ENCODE data around the gene NCK2.

The NCK2 gene

GRCh38 chr2:105782123-105782522, 37.4 kb downstream of the NCK2 start:
- no peak for DNase-seq (ENCODE audit: extremely low spot score)
- ChIA-PET POLR2A (no interaction called here), CTCF (no interaction called here)
- no peak for TF ChIP-seq L3MBTL2 (conservative IDR thresholded peaks at IDR 0.05)
- no peak for TF ChIP-seq BHLHE40 (IDR thresholded peaks at IDR 0.05; ENCODE audit: borderline replicate concordance)
- TF ChIP-seq ELF4 (IDR thresholded peaks at IDR 0.05) = no peak
- no peak for TF ChIP-seq CTBP1 (IDR thresholded peaks at IDR 0.05; ENCODE audit: borderline replicate concordance)
- no peak for TF ChIP-seq ZNF384 (IDR thresholded peaks at IDR 0.05)
- no peak for TF ChIP-seq TARDBP (IDR thresholded peaks at IDR 0.05)
- TF ChIP-seq SUZ12 (IDR thresholded peaks at IDR 0.05) = no peak
- TF ChIP-seq LEF1 (IDR thresholded peaks at IDR 0.05; ENCODE audit: borderline replicate concordance) = no peak
- TF ChIP-seq HDGF (IDR thresholded peaks at IDR 0.05; ENCODE audit: borderline replicate concordance) = no peak
- TF ChIP-seq FOXA1 (IDR thresholded peaks at IDR 0.05) = no peak
- TF ChIP-seq FOXM1 (IDR thresholded peaks at IDR 0.05; ENCODE audit: borderline replicate concordance) = no peak
- no peak for TF ChIP-seq NFRKB (IDR thresholded peaks at IDR 0.05)
- TF ChIP-seq ARNT (IDR thresholded peaks at IDR 0.05) = no peak
- no peak for TF ChIP-seq FOXK2 (IDR thresholded peaks at IDR 0.05)
- no peak for TF ChIP-seq SP1 (IDR thresholded peaks at IDR 0.05)
- TF ChIP-seq, protein P1, sequence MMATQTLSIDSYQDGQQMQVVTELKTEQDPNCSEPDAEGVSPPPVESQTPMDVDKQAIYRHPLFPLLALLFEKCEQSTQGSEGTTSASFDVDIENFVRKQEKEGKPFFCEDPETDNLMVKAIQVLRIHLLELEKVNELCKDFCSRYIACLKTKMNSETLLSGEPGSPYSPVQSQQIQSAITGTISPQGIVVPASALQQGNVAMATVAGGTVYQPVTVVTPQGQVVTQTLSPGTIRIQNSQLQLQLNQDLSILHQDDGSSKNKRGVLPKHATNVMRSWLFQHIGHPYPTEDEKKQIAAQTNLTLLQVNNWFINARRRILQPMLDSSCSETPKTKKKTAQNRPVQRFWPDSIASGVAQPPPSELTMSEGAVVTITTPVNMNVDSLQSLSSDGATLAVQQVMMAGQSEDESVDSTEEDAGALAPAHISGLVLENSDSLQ (IDR thresholded peaks at IDR 0.05) = no peak

DNA sequence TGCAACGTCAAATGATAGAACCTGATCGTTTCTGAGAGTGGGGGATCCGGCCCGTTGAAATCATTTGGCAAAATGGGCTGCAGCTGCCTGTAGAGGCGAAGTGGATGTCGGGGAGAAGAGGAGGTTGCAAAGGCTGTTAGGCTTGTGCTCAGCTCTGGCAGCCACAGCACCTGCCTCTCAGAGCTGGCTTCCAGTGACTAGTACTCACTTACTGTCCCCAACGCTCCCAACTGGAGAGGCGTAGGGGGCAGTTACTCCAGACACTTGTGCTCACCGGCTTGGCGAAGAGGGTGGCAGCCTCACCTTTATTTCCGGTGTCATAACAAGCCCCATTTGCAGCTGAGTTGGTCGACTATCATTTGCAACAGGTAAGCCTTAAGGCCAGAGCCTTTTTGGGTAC, 37.9 kb downstream of the NCK2 start:
- POLR2A ChIA-PET = no interaction called here
- CTCF ChIA-PET = interaction anchor here (0.6 kb wide), 1 partner anchor 206 kb away, joined by 3 read pairs; no protein-coding TSS in a partner anchor
- TF ChIP-seq FOXA1 (IDR thresholded peaks at IDR 0.05) (no peak), NFRKB (IDR thresholded peaks at IDR 0.05) (no peak), FOXM1 (IDR thresholded peaks at IDR 0.05; ENCODE audit: borderline replicate concordance) (no peak), SP1 (IDR thresholded peaks at IDR 0.05) (no peak), CTBP1 (IDR thresholded peaks at IDR 0.05; ENCODE audit: borderline replicate concordance) (no peak), SUZ12 (IDR thresholded peaks at IDR 0.05) (no peak), ZNF384 (IDR thresholded peaks at IDR 0.05) (no peak), ARNT (IDR thresholded peaks at IDR 0.05) (no peak), ELF4 (IDR thresholded peaks at IDR 0.05) (no peak)
- TF ChIP-seq, protein P1 (IDR thresholded peaks at IDR 0.05) = no peak
- no peak for DNase-seq (ENCODE audit: extremely low spot score)

DNA sequence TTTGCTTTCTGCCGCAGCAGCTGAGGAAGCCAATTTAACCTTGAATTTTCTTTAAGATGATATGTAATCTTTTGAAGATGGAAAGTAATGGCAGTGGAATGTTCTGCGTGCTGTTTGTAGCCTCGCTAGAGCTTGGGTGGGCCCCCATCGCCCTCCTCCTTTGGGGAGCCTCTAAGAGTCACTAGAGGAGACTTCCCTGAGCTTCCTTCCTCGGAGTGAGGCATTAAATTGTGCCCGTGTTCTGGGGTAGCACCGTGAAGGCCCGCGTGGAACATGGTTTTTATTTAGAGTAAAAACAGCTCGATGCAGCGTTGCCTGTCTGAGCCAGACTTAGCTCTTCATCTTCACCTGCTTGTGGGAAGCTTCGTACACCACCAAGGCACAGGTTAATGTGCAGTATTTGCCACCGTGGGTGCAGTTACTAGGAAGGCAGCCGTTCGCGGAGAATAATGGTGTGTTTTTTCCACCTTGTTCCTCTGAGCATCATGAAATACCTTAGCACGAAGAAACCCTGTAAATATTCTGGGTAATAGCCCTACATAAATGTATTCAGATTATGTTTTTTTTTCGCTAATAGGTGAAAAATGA, 38.5 kb downstream of the NCK2 start:
- CTCF ChIA-PET = interaction anchor here (0.6 to 0.7 kb wide), 2 partner anchors 207 to 668 kb away, joined by 3 to 4 read pairs; no protein-coding TSS in a partner anchor
- DNase-seq (ENCODE audit: extremely low spot score) = no peak
- POLR2A ChIA-PET = no interaction called here
- no peak for TF ChIP-seq BHLHE40 (IDR thresholded peaks at IDR 0.05; ENCODE audit: borderline replicate concordance)
- TF ChIP-seq ELF4 (IDR thresholded peaks at IDR 0.05) = no peak
- no peak for TF ChIP-seq ARNT (IDR thresholded peaks at IDR 0.05)
- no peak for TF ChIP-seq FOXA1 (IDR thresholded peaks at IDR 0.05)
- TF ChIP-seq L3MBTL2 (conservative IDR thresholded peaks at IDR 0.05) = no peak
- TF ChIP-seq, protein P1 (IDR thresholded peaks at IDR 0.05) = no peak
- TF ChIP-seq NFRKB (IDR thresholded peaks at IDR 0.05) = no peak
- no peak for TF ChIP-seq FOXK2 (IDR thresholded peaks at IDR 0.05)
- TF ChIP-seq HDGF (IDR thresholded peaks at IDR 0.05; ENCODE audit: borderline replicate concordance) = no peak
- TF ChIP-seq SP1 (IDR thresholded peaks at IDR 0.05) = no peak
- TF ChIP-seq CTBP1 (IDR thresholded peaks at IDR 0.05; ENCODE audit: borderline replicate concordance) = no peak
- TF ChIP-seq TARDBP (IDR thresholded peaks at IDR 0.05) = no peak
- no peak for TF ChIP-seq SUZ12 (IDR thresholded peaks at IDR 0.05)

DNA sequence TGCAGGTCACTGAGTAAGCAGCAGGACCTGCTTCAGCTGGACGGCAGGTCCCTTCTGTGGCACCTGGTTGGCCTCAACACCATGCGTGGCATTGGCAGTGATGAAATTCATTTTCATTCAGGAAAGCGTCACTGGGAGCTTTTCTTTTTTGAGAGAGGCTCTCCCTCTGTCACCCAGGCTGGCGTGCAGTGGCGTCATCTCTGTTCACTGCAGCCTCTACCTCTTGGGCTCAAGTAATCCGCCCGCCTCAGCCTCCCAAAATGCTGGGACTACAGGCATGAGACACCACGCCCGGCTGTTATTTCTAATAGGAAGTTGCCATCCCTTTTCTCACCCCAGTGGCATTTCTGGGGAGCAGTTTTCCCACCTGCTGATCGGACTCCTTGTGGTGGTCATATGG, 39.3 kb downstream of the NCK2 start:
- no peak for DNase-seq (ENCODE audit: extremely low spot score)
- CTCF ChIA-PET = no interaction called here
- TF ChIP-seq HDGF (IDR thresholded peaks at IDR 0.05; ENCODE audit: borderline replicate concordance) = no peak
- TF ChIP-seq SUZ12 (IDR thresholded peaks at IDR 0.05) = no peak
- no peak for TF ChIP-seq LEF1 (IDR thresholded peaks at IDR 0.05; ENCODE audit: borderline replicate concordance)
- TF ChIP-seq FOXM1 (IDR thresholded peaks at IDR 0.05; ENCODE audit: borderline replicate concordance) = no peak
- TF ChIP-seq FOXA1 (IDR thresholded peaks at IDR 0.05) = no peak
- TF ChIP-seq NFRKB (IDR thresholded peaks at IDR 0.05) = no peak
- TF ChIP-seq ZNF384 (IDR thresholded peaks at IDR 0.05) = no peak
- no peak for TF ChIP-seq FOXK2 (IDR thresholded peaks at IDR 0.05)
- TF ChIP-seq SP1 (IDR thresholded peaks at IDR 0.05) = no peak
- TF ChIP-seq ARNT (IDR thresholded peaks at IDR 0.05) = no peak
- TF ChIP-seq BHLHE40 (IDR thresholded peaks at IDR 0.05; ENCODE audit: borderline replicate concordance) = no peak
- no peak for TF ChIP-seq ELF4 (IDR thresholded peaks at IDR 0.05)
- no peak for TF ChIP-seq L3MBTL2 (conservative IDR thresholded peaks at IDR 0.05)
- no peak for TF ChIP-seq TARDBP (IDR thresholded peaks at IDR 0.05)
- TF ChIP-seq CTBP1 (IDR thresholded peaks at IDR 0.05; ENCODE audit: borderline replicate concordance) = no peak
- TF ChIP-seq, protein P1 (IDR thresholded peaks at IDR 0.05) = no peak
- POLR2A ChIA-PET = no interaction called here

DNA sequence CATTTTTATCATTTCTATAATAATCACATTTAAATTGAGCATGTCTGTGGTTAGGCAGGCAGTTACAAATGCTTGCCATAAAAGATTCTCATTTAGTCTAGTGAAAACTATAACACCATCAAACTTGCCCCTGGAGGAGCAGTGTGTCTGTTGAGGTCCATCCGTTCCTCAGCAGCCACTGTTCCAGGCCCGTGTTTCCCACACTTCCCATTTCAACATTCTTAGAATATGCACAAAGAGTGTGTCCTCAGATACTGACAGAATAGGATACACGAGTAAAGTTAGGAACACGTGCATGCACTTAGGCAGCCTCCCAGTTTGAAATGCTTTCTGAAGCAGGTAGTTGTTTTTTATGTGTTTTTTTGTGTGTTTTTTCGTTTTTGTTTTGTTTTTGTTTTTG, 39.9 kb downstream of the NCK2 start:
- DNase-seq (ENCODE audit: extremely low spot score) = no peak
- ChIA-PET POLR2A (no interaction called here), CTCF (no interaction called here)
- no peak for TF ChIP-seq CTBP1 (IDR thresholded peaks at IDR 0.05; ENCODE audit: borderline replicate concordance)
- no peak for TF ChIP-seq SP1 (IDR thresholded peaks at IDR 0.05)
- TF ChIP-seq ZNF384 (IDR thresholded peaks at IDR 0.05) = no peak

All from HEK293T (cell line).